Measurements from ENCODE around the gene CHRNB1.

Gene CHRNB1

GRCh38 chr17:7499161-7499560 lies 54.3 kb downstream of the CHRNB1 start:
- Histone ChIP-seq H3K27me3 (ENCODE audit: control insufficient read depth, insufficient read depth, low read length) (no peaks in the 10 kb centered on the region), H3K4me1 (ENCODE audit: control insufficient read depth, insufficient read depth, low read length) (no peaks in the 10 kb centered on the region), H3K36me3 (ENCODE audit: insufficient read depth, low read length) (peaks cover 83% of the 10 kb centered on the region), H3K9ac (ENCODE audit: low read depth, low read length) (no peak overlapping the region), H3K4me2 (ENCODE audit: low read length) (no peak overlapping the region), H3K9me3 (replicated peaks; ENCODE audit: low read length) (no peaks in the 10 kb centered on the region), H3K4me3 (ENCODE audit: low read length) (no peak overlapping the region)

GRCh38 chr17:7501729-7502128 lies 56.9 kb downstream of the CHRNB1 start:
- no peaks in the 10 kb centered on the region for H3K4me1 ChIP-seq (ENCODE audit: control insufficient read depth, insufficient read depth, low read length)
- H3K4me3 ChIP-seq (ENCODE audit: low read length), result no peak overlapping the region
- peaks cover 92% of the 10 kb centered on the region for H3K36me3 ChIP-seq (ENCODE audit: insufficient read depth, low read length)

GRCh38 chr17:7502171-7502847 lies 57.4 kb downstream of the CHRNB1 start:
- Histone ChIP-seq H3K9me3 (replicated peaks; ENCODE audit: low read length) (no peaks in the 10 kb centered on the region), H3K36me3 (ENCODE audit: insufficient read depth, low read length) (peaks cover 91% of the 10 kb centered on the region), H3K4me2 (ENCODE audit: low read length) (no peak overlapping the region), H3K27me3 (ENCODE audit: control insufficient read depth, insufficient read depth, low read length) (no peaks in the 10 kb centered on the region), H3K4me1 (ENCODE audit: control insufficient read depth, insufficient read depth, low read length) (no peaks in the 10 kb centered on the region), H3K9ac (ENCODE audit: low read depth, low read length) (no peak overlapping the region), H3K4me3 (ENCODE audit: low read length) (no peak overlapping the region)

More at GRCh38 chr17:7501729-7502128, 56.9 kb downstream of the CHRNB1 start:
- Histone ChIP-seq H3K9ac (ENCODE audit: low read depth, low read length) (no peak overlapping the region), H3K4me2 (ENCODE audit: low read length) (no peak overlapping the region), H3K27me3 (ENCODE audit: control insufficient read depth, insufficient read depth, low read length) (no peaks in the 10 kb centered on the region), H3K9me3 (replicated peaks; ENCODE audit: low read length) (no peaks in the 10 kb centered on the region)

GRCh38 chr17:7502987-7503386 lies 58.1 kb downstream of the CHRNB1 start:
- H3K9ac ChIP-seq (ENCODE audit: low read depth, low read length), result no peak overlapping the region
- no peaks in the 10 kb centered on the region for H3K4me1 ChIP-seq (ENCODE audit: control insufficient read depth, insufficient read depth, low read length)
- peaks cover 90% of the 10 kb centered on the region for H3K36me3 ChIP-seq (ENCODE audit: insufficient read depth, low read length)
- no peak overlapping the region for H3K4me2 ChIP-seq (ENCODE audit: low read length)
- H3K27me3 ChIP-seq (ENCODE audit: control insufficient read depth, insufficient read depth, low read length), result no peaks in the 10 kb centered on the region
- H3K9me3 ChIP-seq (replicated peaks; ENCODE audit: low read length), result no peaks in the 10 kb centered on the region
- H3K4me3 ChIP-seq (ENCODE audit: low read length), result no peak overlapping the region

GRCh38 chr17:7503521-7503920 lies 58.7 kb downstream of the CHRNB1 start:
- Histone ChIP-seq H3K27me3 (ENCODE audit: control insufficient read depth, insufficient read depth, low read length) (no peaks in the 10 kb centered on the region), H3K36me3 (ENCODE audit: insufficient read depth, low read length) (peaks cover 90% of the 10 kb centered on the region), H3K4me3 (ENCODE audit: low read length) (no peak overlapping the region), H3K9me3 (replicated peaks; ENCODE audit: low read length) (no peaks in the 10 kb centered on the region), H3K4me1 (ENCODE audit: control insufficient read depth, insufficient read depth, low read length) (no peaks in the 10 kb centered on the region), H3K9ac (ENCODE audit: low read depth, low read length) (no peak overlapping the region), H3K4me2 (ENCODE audit: low read length) (no peak overlapping the region)
